Gastroesophageal sphincter (tissue), 4 donors: ENCODE results near the gene INSM1. TPM values are rescaled to one million over a fixed set of nuclear protein-coding genes. Genes with fewer than 3 reads are reported as not detected.

ENCODE experiments used
- ATAC-seq: fragments of 150-250 bp; one replicate; pipeline ENCODE4 v1.9.1; 2016; ENCODE audit warnings: mild to moderate bottlenecking, moderate library complexity
- H3K27ac ChIP-seq, 4 donors: fragments of 200-600 bp; sonication (generic) in 3 of 4; 1 replicate in 3 of 4; 2 replicates in 1 of 4; pipeline ENCODE4 v1.5.1; 2016 to 2019
- H3K27me3 ChIP-seq: fragments of 200-600 bp; sonication (generic); one replicate; pipeline ENCODE4 v1.5.1; 2019
- H3K36me3 ChIP-seq, 2 donors: fragments of 200-600 bp; sonication (generic); one replicate each; pipeline ENCODE4 v1.5.1; 2019; ENCODE audit warnings: control low read depth in 1 of 2
- H3K4me1 ChIP-seq, 3 donors: fragments of 200-600 bp; sonication (generic); 1 replicate in 2 of 3; 2 replicates in 1 of 3; pipeline ENCODE4 v1.5.1; 2016 to 2019; ENCODE audit warnings: control low read depth in 2 of 3
- H3K4me3 ChIP-seq, 2 donors: fragments of 200-600 bp; sonication (generic); one replicate each; pipeline ENCODE4 v1.5.1; 2019; ENCODE audit warnings: mild to moderate bottlenecking in 1 of 2, moderate library complexity in 1 of 2
- H3K9me3 ChIP-seq, 3 donors: fragments of 200-600 bp; sonication (generic); one replicate each; pipeline ENCODE4 v1.5.1; 2017 to 2019; ENCODE audit warnings: control low read depth in 2 of 3
- EP300 ChIP-seq: sonication (generic); formaldehyde crosslinking; IDR thresholded peaks from one replicate; pipeline ENCODE4 v1.6.1; 2017; ENCODE audit warnings: antibody characterized with exemption, mild to moderate bottlenecking
- POLR2A ChIP-seq, 2 donors: fragments of 450-650 bp; IDR thresholded peaks; one replicate each; pipeline ENCODE4 v1.6.1; 2017; ENCODE audit warnings: antibody characterized with exemption in 2 of 2, mild to moderate bottlenecking in 2 of 2, moderate library complexity in 1 of 2
- POLR2AphosphoS5 ChIP-seq: sonication (generic); formaldehyde crosslinking; IDR thresholded peaks from one replicate; pipeline ENCODE4 v1.6.1; 2017; ENCODE audit warnings: antibody characterized with exemption
- WGBS, 2 donors: methylation state at CpG; one replicate each; pipeline ENCODE4 v1.1.5; 2018; ENCODE audit warnings: low coverage in 1 of 2; 5-methylcytosine and 5-hydroxymethylcytosine counted together
- total RNA-seq, 4 donors: library from RNA; depleted of rRNA; stranded (reverse); fragments of >200 nt; gene quantifications; one replicate each; pipeline ENCODE4 v1.1.0, GENCODE V29; 2016
- TF ChIP-seq, protein P1 (sequence below), 4 experiments: fragments of 200-600 bp in 2 of 4; fragments of 450-650 bp in 2 of 4; sonication (generic) in 1 of 4; IDR thresholded peaks; one replicate each; pipeline ENCODE4 v1.5.1; 2017 to 2019; ENCODE audit warnings: antibody characterized with exemption in 4 of 4, mild to moderate bottlenecking in 2 of 4, moderate library complexity in 2 of 4

The INSM1 gene
- total RNA-seq, 4 donors from 2014 or later, result 0.15 TPM; not detected in 3

DNA sequence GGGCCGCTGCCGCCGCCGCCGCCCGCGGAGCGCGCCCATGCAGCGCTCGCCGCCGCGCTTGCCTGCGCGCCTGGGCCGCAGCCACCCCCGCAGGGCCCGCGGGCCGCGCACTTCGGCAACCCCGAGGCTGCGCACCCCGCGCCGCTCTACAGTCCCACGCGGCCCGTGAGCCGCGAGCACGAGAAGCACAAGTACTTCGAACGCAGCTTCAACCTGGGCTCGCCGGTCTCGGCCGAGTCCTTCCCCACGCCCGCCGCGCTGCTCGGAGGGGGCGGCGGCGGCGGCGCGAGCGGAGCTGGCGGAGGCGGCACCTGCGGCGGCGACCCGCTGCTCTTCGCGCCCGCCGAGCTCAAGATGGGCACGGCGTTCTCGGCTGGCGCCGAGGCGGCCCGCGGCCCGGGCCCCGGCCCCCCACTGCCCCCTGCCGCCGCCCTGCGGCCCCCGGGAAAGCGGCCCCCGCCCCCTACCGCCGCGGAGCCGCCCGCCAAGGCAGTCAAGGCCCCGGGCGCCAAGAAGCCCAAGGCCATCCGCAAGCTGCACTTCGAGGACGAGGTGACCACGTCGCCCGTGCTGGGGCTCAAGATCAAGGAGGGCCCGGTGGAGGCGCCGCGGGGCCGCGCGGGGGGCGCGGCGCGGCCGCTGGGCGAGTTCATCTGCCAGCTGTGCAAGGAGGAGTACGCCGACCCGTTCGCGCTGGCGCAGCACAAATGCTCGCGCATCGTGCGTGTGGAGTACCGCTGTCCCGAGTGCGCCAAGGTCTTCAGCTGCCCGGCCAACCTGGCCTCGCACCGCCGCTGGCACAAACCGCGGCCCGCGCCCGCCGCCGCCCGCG, 730 bp downstream of the INSM1 start:
- Histone ChIP-seq H3K9me3 (no peaks in the 10 kb centered on the region), H3K4me3 (peak overlapping the region in 1 of 2 donors; percentile 44), H3K36me3 (no peaks in the 10 kb centered on the region), H3K4me1 (peaks cover 0 to 53% (median 16%) of the 10 kb centered on the region in 3 donors), H3K27ac (no peak overlapping the region), H3K27me3 (peaks cover 100% of the 10 kb centered on the region)
- no CpG with 5 or more reads among the region's 130 CpGs for WGBS, 2 donors
- TF ChIP-seq POLR2AphosphoS5 (no peak), POLR2A (IDR thresholded peaks at IDR 0.05) (no peak), EP300 (no peak)
- TF ChIP-seq, protein P1, sequence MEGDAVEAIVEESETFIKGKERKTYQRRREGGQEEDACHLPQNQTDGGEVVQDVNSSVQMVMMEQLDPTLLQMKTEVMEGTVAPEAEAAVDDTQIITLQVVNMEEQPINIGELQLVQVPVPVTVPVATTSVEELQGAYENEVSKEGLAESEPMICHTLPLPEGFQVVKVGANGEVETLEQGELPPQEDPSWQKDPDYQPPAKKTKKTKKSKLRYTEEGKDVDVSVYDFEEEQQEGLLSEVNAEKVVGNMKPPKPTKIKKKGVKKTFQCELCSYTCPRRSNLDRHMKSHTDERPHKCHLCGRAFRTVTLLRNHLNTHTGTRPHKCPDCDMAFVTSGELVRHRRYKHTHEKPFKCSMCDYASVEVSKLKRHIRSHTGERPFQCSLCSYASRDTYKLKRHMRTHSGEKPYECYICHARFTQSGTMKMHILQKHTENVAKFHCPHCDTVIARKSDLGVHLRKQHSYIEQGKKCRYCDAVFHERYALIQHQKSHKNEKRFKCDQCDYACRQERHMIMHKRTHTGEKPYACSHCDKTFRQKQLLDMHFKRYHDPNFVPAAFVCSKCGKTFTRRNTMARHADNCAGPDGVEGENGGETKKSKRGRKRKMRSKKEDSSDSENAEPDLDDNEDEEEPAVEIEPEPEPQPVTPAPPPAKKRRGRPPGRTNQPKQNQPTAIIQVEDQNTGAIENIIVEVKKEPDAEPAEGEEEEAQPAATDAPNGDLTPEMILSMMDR (IDR thresholded peaks at IDR 0.05), result no peak
- ATAC-seq, result no peak

DNA sequence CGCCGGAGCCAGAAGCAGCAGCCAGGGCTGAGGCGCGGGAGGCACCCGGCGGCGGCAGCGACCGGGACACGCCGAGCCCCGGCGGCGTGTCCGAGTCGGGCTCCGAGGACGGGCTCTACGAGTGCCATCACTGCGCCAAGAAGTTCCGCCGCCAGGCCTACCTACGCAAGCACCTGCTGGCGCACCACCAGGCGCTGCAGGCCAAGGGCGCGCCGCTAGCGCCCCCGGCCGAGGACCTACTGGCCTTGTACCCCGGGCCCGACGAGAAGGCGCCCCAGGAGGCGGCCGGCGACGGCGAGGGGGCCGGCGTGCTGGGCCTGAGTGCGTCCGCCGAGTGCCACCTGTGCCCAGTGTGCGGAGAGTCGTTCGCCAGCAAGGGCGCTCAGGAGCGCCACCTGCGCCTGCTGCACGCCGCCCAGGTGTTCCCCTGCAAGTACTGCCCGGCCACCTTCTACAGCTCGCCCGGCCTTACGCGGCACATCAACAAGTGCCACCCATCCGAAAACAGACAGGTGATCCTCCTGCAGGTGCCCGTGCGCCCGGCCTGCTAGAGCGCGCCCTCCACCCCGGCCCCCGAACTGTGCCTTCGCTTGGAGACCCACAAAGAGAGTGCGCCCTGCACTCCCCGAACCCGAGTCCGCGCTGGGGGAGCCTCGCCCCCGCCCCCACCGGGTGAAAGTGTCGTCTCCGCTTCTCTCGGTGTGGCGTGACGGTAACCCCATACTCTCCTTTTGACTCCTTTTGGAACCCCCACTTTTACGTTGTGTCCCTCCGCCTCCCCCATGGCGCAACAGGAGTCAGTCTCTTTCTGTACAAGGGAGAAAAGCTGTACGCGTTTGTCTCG, 1.6 kb downstream of the INSM1 start:
- H3K4me1 ChIP-seq, result peaks cover 0 to 45% (median 10%) of the 10 kb centered on the region in 3 donors
- peak overlapping the region in 1 of 2 donors; percentile 44 for H3K4me3 ChIP-seq
- H3K27me3 ChIP-seq, result peaks cover 100% of the 10 kb centered on the region
- no peak overlapping the region for H3K27ac ChIP-seq
- TF ChIP-seq POLR2AphosphoS5 (no peak), POLR2A (IDR thresholded peaks at IDR 0.05) (no peak), EP300 (no peak)
- TF ChIP-seq, protein P1 (IDR thresholded peaks at IDR 0.05), result no peak
- H3K9me3 ChIP-seq, result no peaks in the 10 kb centered on the region
- 0% methylated on average over 6 of the region's 86 CpGs; no CpG with 5 or more reads in 1 of the 2 donors for WGBS, 2 donors
- no peak for ATAC-seq
- H3K36me3 ChIP-seq, result no peaks in the 10 kb centered on the region

DNA sequence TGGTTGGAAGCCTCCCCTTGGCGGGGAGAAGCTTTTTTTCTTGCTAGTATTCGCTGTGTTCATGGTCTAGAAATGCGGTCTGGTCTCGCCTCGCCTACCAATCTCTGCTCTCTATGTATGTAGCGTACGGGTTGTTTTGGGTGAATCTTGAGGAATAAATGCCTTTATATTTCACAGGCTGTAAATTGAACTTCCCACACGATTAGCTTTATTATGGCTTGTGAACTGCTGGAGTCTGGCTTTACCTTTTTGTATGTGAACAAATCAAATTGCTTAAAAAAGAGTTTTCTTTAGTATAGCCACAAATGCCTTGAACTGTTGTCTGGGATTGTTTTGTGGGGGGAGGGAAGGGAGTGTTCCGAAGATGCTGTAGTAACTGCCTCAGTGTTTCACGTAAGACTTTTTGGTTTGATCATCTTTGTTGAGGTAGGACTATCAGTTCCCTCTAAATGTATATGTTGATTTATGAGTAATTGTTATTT, 2.2 kb downstream of the INSM1 start:
- peaks cover 0 to 38% (median 9%) of the 10 kb centered on the region in 3 donors for H3K4me1 ChIP-seq
- TF ChIP-seq, protein P1 (IDR thresholded peaks at IDR 0.05), result no peak
- TF ChIP-seq POLR2AphosphoS5, result no peak
- TF ChIP-seq POLR2A (IDR thresholded peaks at IDR 0.05), result no peak
- no peak for TF ChIP-seq EP300
- no peak overlapping the region for H3K4me3 ChIP-seq
- WGBS, 2 donors, result 2 to 17% methylated on average over 9 to 10 of the region's 10 CpGs
- no peak overlapping the region for H3K27ac ChIP-seq
- no peak for ATAC-seq
- H3K36me3 ChIP-seq, result no peaks in the 10 kb centered on the region
- no peaks in the 10 kb centered on the region for H3K9me3 ChIP-seq
- peaks cover 100% of the 10 kb centered on the region for H3K27me3 ChIP-seq

DNA sequence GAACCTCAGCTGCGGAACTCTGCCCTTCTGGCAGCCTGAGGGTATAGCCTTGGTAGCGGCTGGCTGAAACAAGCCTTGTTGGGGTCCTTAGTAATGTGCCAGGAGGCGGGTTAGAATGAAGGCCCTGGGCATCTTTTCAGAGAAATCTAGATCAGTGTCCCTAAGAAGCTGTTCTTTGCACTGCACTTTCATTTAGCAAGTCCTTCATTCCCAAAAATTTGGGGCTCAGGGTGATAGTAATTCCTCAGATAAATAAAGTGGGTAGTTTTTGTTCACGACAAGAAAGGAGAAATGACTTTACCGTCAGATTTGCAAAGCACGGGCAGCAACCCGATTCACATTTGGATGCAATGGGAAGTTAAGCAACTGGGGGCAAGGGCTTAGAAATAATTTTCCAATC, 3.2 kb downstream of the INSM1 start:
- Histone ChIP-seq H3K4me1 (peaks cover 0 to 35% (median 9%) of the 10 kb centered on the region in 3 donors), H3K4me3 (no peak overlapping the region), H3K27me3 (peaks cover 100% of the 10 kb centered on the region), H3K36me3 (no peaks in the 10 kb centered on the region), H3K27ac (no peak overlapping the region), H3K9me3 (no peaks in the 10 kb centered on the region)
- TF ChIP-seq POLR2A (IDR thresholded peaks at IDR 0.05), result no peak
- TF ChIP-seq EP300, result no peak
- TF ChIP-seq, protein P1 (IDR thresholded peaks at IDR 0.05), result no peak
- no peak for TF ChIP-seq POLR2AphosphoS5
- WGBS, 2 donors, result 21 to 35% methylated on average over 6 to 7 of the region's 7 CpGs
- ATAC-seq, result no peak
